SIG-M5 treated with dmso at 0.1 percent for 504 hours (cell line): ENCODE results near the gene SPACA7.

Experiments used
- DNase-seq: peaks from one replicate; lab custom pipeline; 2025; ENCODE audit not compliant: unreplicated experiment; lab: John Stamatoyannopoulos, UW

SPACA7 gene

DNA sequence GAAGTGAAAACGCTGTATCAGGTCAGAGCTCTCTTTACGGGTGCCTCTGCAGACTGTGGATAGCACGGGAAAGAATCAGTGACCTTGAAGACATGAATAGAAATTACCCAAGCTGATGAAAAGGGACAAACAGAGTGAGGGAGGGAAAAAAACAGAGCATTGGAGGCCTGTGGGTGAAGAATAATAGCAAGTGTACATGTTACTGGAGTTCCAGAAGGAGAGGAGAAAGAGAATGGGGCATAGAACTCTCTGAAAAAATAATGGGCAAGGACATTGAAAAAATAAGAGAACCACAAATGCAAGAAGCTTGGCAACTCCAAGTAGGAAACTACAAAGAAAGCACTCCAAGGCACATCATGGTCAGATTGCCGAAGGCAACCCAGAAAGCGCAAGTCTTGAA, 86.3 kb downstream of the SPACA7 start:
- DNase-seq, result no peak

DNA sequence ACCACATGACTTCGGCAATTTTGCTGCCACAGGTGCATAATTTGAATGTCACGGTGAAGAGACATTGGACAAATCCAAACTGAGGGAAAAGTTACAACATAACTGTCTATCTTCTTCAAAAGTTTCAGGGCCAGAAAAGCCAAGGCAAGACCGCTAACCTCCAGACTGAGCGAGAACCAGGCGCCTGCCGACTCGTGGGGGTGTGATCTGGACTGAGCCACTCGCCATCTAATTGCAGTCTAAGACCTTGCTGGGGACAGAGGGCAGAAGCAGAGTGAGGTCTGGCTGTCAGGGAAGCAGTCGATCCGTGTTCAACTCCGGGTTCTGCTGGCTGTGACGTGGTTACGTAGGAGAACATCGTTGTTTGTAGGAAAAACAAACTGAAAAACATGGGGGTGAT, 88.6 kb downstream of the SPACA7 start:
- DNase-seq, result no peak

DNA sequence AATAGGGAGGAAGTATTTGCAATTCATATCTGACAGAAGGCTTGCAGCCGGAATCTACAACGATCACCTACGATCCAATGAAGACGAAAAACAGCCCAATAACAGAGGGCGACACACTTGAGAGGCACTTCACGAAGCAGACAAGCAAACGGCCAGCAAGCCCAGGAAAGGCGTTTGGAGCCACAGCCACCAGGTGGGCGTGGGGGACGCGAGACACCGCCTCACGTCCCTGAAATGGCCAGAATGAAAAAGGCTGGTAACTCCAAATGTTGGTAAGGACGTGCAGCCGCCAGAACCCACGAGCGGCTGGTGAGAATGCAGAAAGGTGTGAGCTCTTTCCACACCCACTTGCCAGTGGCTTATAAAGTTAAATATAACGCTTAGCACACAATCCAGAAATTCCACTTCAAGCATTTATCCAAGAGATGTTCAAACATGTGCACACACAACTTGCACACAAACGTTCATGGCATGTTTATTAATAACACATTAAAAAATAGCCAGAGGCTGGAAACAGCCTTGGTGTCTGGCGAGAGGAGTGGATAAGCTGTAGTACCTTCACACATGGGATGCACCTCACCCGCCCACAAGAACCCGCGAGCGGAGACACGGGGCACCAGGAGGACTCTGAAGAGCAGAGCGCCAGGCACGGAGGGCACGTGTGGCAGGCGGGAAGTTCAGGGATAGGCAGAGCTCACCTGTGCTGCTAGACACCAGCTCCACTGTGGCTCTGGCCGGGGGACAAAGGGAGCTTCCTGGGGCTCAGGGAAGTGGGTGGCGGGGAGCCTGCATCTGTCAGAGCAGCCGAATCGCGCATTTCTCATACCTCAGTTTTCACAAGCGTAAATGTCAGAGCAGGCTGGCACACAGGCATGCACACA, 89.3 kb downstream of the SPACA7 start:
- no peak for DNase-seq

DNA sequence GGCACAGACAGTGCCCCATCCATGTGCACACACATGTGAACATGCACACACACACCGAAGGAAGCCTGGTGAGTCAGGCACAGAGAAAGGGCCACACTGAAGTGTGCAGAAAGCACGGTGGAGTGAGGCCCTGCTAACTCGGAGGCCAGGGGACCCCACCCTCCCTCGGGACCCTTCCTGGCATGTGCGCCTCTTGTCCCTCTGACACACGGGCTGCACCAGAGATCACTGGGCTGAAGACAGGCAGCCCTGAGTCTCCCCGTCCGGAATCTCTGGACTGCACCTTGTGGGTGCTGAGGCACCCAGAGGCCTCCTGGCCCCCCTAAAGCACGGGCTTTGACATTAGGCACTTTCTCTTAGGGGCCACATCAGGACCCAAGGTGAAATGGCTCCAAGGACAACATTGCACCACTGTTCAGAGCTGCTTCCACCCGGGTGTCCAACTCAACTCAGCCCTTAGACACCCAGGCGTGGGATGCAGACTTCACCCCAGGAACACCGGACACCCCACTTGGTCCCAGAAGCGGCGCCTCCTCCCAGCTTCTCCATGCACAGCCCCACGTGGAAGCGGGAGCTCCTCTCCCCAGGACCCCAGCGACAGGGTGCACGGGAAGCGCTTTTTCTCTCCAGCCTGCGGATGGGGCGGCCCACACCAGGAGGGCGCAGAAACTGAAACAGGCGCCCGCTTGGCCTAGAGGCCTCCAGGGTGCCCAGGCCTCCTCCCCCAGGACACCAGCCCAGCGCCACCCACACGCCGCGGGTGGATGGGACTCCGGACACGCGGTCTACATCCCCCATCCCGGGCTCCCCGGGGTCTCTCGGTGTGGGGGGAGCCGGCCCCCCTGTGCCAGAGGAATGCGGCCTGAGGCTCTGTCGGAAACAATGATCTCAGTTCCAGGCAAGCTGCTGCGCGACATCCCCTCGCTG, 90.2 kb downstream of the SPACA7 start:
- no peak for DNase-seq

DNA sequence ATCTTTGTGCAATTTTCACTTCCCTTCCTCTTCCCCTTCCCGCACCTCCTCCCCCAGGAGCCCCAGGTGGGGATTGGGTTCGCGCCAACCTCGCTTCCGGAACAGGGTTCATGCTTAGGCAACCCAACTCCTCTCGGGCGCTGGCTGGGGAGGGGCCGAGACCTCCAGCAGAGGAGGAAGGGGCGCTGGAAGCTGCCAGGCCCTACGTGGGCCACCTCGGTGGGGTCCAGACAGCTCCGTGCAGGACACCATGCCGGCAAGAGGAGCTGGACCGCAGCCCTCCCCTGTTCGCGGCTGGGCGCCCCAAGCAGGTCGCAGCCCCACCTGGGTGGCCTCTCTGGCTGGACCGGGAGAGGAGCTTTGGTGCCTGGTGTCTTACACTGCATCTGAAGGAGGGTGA, 91.1 kb downstream of the SPACA7 start:
- DNase-seq, result no peak

DNA sequence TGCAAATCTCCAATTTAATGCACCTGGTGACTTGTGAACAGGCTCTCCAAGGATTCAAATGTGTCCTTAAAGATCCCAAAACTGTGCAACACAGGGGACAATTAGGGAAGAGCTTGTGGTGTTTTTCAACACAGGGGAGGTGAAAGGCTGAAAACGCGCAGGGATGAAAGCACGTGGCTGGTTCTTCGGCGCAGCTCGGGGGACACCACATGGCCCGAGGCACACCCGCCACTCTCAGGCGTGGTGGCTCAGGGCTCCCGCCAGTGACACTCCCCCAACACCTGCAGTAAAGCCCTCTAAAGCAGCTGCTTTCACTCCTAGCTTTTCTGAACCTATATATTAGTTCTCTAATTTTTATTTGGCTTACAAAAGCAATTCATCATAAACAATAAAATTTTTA, 91.9 kb downstream of the SPACA7 start:
- no peak for DNase-seq

DNA sequence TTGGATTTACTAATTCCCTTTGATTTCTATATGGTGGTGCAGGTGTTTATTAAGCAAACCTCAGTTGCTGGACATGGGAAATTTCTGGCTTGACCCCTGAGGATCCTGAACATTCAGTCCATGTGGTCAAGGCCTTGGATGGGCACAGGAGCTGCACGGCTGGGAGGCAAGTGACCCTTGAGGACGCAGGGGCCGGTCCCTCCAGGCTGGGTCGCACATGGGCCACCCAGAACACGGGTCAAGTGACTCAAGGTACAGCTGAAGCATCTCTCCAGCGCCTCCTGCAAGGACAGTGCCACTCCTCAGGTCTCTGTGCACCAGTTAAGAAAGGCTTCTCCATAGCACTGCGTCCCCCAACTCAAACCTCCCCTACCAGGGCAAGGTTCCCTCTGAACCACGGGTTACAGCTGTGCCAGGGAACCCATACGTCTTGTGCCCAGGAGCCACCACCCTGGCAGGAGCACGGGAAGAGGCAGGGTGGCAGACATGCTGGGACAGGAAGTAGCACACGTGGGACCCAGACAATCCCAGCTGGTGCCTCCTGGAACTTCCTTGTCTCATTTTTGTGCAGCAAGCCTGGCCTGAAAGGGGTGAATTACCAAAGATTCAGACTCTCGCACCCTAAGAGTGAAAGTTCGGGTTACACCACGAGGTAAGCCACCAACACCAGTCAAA, 93.1 kb downstream of the SPACA7 start:
- DNase-seq, result no peak

DNA sequence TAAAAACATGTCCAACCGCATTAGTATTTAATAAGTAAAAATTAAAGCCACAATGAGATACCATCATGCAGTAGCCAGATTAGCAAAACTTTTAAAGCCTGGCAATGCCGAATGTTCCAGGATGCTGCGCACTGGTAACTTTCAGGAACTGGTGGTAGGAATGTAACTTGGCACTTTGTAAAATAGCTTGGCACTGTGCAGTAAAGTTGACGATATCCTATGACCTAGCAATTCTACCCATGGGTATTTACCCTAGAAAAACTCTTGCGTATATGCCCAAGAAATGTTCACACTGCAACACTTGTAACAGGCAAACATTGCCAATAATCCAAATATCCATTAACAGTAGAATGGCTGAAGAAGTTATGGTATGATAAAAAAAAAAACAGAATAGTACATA, 97.7 kb downstream of the SPACA7 start:
- no peak for DNase-seq

DNA sequence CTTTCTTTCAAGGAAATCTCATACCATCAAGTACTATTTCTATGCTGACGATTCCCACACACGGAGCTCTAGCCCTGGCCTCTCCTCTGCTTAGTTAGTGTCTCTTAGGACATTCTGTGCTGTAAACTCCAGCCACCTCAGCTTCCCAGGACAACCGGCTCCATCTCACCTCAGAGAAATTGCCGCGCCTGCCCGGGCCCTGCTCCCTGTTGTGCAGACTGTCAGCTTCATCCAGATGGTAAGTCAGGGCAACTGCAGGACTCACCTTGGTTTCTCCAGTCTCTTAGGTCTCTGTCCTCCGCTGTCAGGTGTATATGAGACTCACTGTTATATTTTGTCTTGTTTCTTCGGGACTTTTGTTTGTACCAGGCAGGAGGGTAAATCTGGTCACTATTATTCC, 98.7 kb downstream of the SPACA7 start:
- no peak for DNase-seq

DNA sequence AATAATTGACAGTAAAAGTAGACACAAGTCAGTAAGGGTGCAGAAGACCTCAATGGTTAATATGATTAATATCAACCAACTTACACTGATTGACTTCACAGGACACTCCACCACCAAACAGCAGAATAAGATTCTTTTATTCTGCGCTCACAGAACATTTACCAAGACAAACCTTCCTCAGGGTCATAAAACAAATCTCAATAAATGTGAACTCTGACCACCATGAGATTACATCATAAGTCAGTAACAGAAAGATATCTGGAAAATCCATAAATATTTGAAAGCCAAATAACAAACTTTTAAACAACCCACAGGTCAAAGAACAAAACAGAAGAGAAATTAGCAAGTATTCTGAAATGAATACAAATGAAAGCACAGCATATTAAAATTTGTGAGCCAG, 99.7 kb downstream of the SPACA7 start:
- no peak for DNase-seq

DNA sequence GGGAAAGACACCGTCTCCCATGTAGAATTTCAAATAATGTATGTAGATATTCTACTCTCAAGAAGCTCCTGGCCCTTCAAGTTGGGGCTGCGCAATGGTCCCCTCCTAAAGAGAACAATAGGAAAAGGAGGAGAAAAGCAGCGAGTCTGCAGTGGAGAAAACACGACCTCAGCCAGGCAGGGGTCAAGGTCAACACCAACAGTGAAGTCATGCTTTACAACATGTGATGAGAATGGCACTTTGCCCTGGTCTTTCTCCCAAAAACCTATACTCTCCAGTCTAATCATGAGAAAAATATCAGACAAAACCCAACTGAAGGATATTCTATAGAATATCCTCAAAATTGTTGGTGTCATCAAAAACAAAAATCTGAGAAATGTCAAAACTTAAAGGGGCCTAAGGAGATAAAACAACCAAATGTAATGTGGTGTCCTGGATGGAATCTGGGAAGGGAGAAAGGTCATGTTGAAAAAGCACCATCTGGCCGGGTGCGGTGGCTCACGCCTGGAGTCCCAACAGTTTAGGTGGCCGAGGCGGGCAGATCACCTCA, 101.0 kb downstream of the SPACA7 start:
- DNase-seq, result no peak

DNA sequence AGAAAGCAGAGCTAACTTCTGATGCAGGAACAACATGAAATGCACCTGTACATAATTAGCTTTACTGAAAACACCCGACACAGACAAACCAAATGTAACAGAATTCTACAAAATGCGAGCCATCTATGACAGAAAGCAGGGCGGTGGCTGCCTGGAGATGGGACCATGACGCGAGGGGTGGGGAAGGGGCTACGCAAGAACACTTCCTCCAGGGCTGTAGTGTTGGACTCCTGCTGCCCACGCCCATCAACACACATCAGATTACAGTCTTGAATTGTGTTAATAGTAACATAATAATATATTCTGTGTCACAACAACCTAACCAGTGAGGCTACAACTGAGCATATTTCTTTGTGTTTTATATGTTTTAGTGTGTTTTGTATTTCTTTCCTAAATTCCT, 103.2 kb downstream of the SPACA7 start:
- no peak for DNase-seq

DNA sequence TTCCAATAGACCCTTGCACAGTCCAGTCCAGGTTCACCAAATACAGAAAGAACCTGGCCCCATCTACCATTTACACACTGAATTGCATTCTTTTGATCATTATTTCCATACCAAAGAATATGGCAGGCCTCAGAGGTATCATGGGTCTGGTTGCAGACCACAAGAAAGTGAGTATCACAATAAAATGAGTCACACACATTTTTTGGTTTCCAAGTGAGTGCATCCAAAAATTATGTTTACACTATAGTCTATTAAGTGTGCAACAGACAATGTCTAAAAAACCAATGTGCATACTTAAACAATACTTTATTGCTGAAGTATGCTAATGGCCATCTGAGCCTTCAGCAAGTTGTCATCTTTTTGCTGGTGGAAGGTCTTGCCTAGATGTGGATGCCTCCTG, 105.3 kb downstream of the SPACA7 start:
- DNase-seq, result no peak

DNA sequence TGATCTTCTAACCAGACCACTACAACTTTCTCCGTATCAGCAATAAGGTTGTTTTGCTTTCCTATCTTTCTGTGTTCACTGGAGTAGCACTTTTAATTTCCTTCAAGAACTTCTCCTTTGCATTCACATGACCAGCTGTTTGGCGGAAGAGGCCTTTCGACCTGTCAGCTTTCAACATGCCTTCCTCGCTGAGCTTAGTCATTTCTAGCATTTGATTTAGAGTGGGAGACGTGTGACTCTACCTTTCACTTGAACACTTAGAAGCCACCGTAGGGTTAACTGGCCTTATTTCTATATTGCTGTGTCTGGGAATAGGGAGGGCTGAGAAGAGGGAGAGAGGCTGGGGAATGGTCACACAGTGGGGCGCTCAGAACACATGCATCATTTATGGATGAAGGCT, 107.1 kb downstream of the SPACA7 start:
- DNase-seq, result no peak
